ENCODE results near the gene KANSL1. TPM values are rescaled to one million over a fixed set of nuclear protein-coding genes. Genes with fewer than 3 reads are reported as not detected.
A peak's percentile ranks its signal among the peaks of the same experiment; 100 is the strongest.

The KANSL1 gene
- total RNA-seq, 1 donor from 2014 or later, result 102 TPM

GRCh38 chr17:46159686-46160085 is 33.5 kb downstream of the KANSL1 start:
- no peaks in the 10 kb centered on the region for H3K9me3 Mint-ChIP-seq (ENCODE audit: unreplicated experiment)

GRCh38 chr17:46158323-46159296 is 34.6 kb downstream of the KANSL1 start:
- no peak for TF ChIP-seq CTCF (IDR thresholded peaks at IDR 0.05)
- H3K9me3 Mint-ChIP-seq (ENCODE audit: unreplicated experiment), result no peaks in the 10 kb centered on the region
- peaks cover 91% of the 10 kb centered on the region for H3K4me1 Mint-ChIP-seq (ENCODE audit: unreplicated experiment)
- DNase-seq (ENCODE audit: extremely low spot score, unreplicated experiment), result no peak
- H3K36me3 Mint-ChIP-seq (ENCODE audit: unreplicated experiment), result peaks cover 12% of the 10 kb centered on the region
- peak overlapping the region; percentile 85 for H3K27ac Mint-ChIP-seq (ENCODE audit: unreplicated experiment)
- peak overlapping the region; percentile 57 for H3K4me3 Mint-ChIP-seq (ENCODE audit: unreplicated experiment)
- H3K27me3 Mint-ChIP-seq (ENCODE audit: unreplicated experiment), result no peaks in the 10 kb centered on the region

More at GRCh38 chr17:46159686-46160085, 33.5 kb downstream of the KANSL1 start:
- peaks cover 16% of the 10 kb centered on the region for H3K36me3 Mint-ChIP-seq (ENCODE audit: unreplicated experiment)
- DNase-seq (ENCODE audit: extremely low spot score, unreplicated experiment), result no peak
- no peaks in the 10 kb centered on the region for H3K27me3 Mint-ChIP-seq (ENCODE audit: unreplicated experiment)
- peaks cover 91% of the 10 kb centered on the region for H3K4me1 Mint-ChIP-seq (ENCODE audit: unreplicated experiment)
- peak overlapping the region; percentile 85 for H3K27ac Mint-ChIP-seq (ENCODE audit: unreplicated experiment)
- TF ChIP-seq CTCF (IDR thresholded peaks at IDR 0.05), result no peak
- no peak overlapping the region for H3K4me3 Mint-ChIP-seq (ENCODE audit: unreplicated experiment)

- peak overlapping the region; percentile 85 for H3K27ac Mint-ChIP-seq (ENCODE audit: unreplicated experiment)
- no peak for TF ChIP-seq CTCF (IDR thresholded peaks at IDR 0.05)
Measured at GRCh38 chr17:46157443-46158062, 35.7 kb downstream of the KANSL1 start.

GRCh38 chr17:46154151-46154816 is 38.9 kb downstream of the KANSL1 start:
- no peak for TF ChIP-seq CTCF (IDR thresholded peaks at IDR 0.05)
- H3K27me3 Mint-ChIP-seq (ENCODE audit: unreplicated experiment), result no peaks in the 10 kb centered on the region
- H3K27ac Mint-ChIP-seq (ENCODE audit: unreplicated experiment), result peak overlapping the region; percentile 85
- peaks cover 6% of the 10 kb centered on the region for H3K36me3 Mint-ChIP-seq (ENCODE audit: unreplicated experiment)
- no peak overlapping the region for H3K4me3 Mint-ChIP-seq (ENCODE audit: unreplicated experiment)
- no peak for DNase-seq (ENCODE audit: extremely low spot score, unreplicated experiment)
- peaks cover 87% of the 10 kb centered on the region for H3K4me1 Mint-ChIP-seq (ENCODE audit: unreplicated experiment)
- no peaks in the 10 kb centered on the region for H3K9me3 Mint-ChIP-seq (ENCODE audit: unreplicated experiment)

More at GRCh38 chr17:46157443-46158062, 35.7 kb downstream of the KANSL1 start:
- Mint-ChIP-seq H3K4me1 (ENCODE audit: unreplicated experiment) (peaks cover 92% of the 10 kb centered on the region), H3K9me3 (ENCODE audit: unreplicated experiment) (no peaks in the 10 kb centered on the region), H3K4me3 (ENCODE audit: unreplicated experiment) (peak overlapping the region; percentile 49), H3K27me3 (ENCODE audit: unreplicated experiment) (no peaks in the 10 kb centered on the region), H3K36me3 (ENCODE audit: unreplicated experiment) (peaks cover 7% of the 10 kb centered on the region)
- no peak for DNase-seq (ENCODE audit: extremely low spot score, unreplicated experiment)

Data from osteocyte (in vitro differentiated cells).